Endodermal cell (in vitro differentiated cells): ENCODE data around the gene METTL8. TPM values are rescaled to one million over a fixed set of nuclear protein-coding genes. Genes with fewer than 3 reads are reported as not detected.

Experiments
- DNase-seq: peaks from one replicate; pipeline ENCODE4 v3.0.0-alpha.2; 2017
- H3K27ac ChIP-seq: 2 replicates; pipeline ENCODE4 v1.5.1; 2013; ENCODE audit warnings: mild to moderate bottlenecking, low read depth, low read length, moderate library complexity
- H3K27me3 ChIP-seq: 2 replicates; pipeline ENCODE4 v1.6.1; 2013; ENCODE audit warnings: mild to moderate bottlenecking, low read length, moderate library complexity; ENCODE audit not compliant: insufficient read depth, control insufficient read depth, poor library complexity, severe bottlenecking
- H3K36me3 ChIP-seq: 2 replicates; pipeline ENCODE4 v1.7.0; 2013; ENCODE audit warnings: mild to moderate bottlenecking, low read length, moderate library complexity; ENCODE audit not compliant: control insufficient read depth, insufficient read depth
- H3K4me1 ChIP-seq: one replicate; pipeline ENCODE4 v1.7.0; 2013; ENCODE audit warnings: low read length; ENCODE audit not compliant: control insufficient read depth, insufficient read depth
- H3K4me3 ChIP-seq: 2 replicates; pipeline ENCODE4 v1.5.1; 2013; ENCODE audit warnings: mild to moderate bottlenecking, low read length, moderate library complexity
- H3K9ac ChIP-seq: 2 replicates; pipeline ENCODE4 v1.6.1; 2013; ENCODE audit warnings: mild to moderate bottlenecking, low read length, moderate library complexity; ENCODE audit not compliant: poor library complexity, severe bottlenecking; ENCODE audit errors: extremely low read depth
- H3K9me3 ChIP-seq: 2 replicates; pipeline ENCODE4 v1.6.1; 2013; ENCODE audit warnings: mild to moderate bottlenecking, low read length, moderate library complexity; ENCODE audit not compliant: control insufficient read depth
- H3K27ac Mint-ChIP-seq: 2 replicates; pipeline ENCODE4 v1.8.0; 2020; ENCODE audit warnings: mixed read lengths
- H3K27me3 Mint-ChIP-seq: 2 replicates; pipeline ENCODE4 v1.8.0; 2021; ENCODE audit warnings: mild to moderate bottlenecking, mixed read lengths; ENCODE audit not compliant: insufficient read depth
- H3K36me3 Mint-ChIP-seq: 2 replicates; pipeline ENCODE4 v1.8.0; 2020; ENCODE audit warnings: low read depth, mixed read lengths
- H3K4me1 Mint-ChIP-seq: 2 replicates; pipeline ENCODE4 v1.8.0; 2020; ENCODE audit warnings: mixed read lengths
- H3K4me3 Mint-ChIP-seq: 2 replicates; pipeline ENCODE4 v1.8.0; 2020; ENCODE audit warnings: mild to moderate bottlenecking, moderate library complexity, mixed read lengths
- H3K9me3 Mint-ChIP-seq: 2 replicates; pipeline ENCODE4 v1.8.0; 2020; ENCODE audit warnings: mild to moderate bottlenecking, mixed read lengths
- CTCF ChIP-seq: fragments of 200-600 bp; sonication (generic); conservative IDR thresholded peaks from 2 replicates; pipeline ENCODE4 v1.5.0; 2021; ENCODE audit warnings: antibody characterized with exemption, mild to moderate bottlenecking
- WGBS, 2 experiments: methylation state at CpG; one replicate each; pipeline versions ENCODE4 v1.1.5 to v1.1.7; 2013; ENCODE audit warnings: missing lambda C conversion rate in 2 of 2, mixed read lengths in 1 of 2; ENCODE audit not compliant: insufficient coverage in 1 of 2, insufficient read length in 1 of 2; 5-methylcytosine and 5-hydroxymethylcytosine counted together
- total RNA-seq, 2 donors: library from RNA; stranded (reverse); fragmentation: NEBNext Ultra II Directional in 1 of 2; extraction: Animal tissue kit (Norgen Biotek cat#: 25700) in 1 of 2; gene quantifications; 2 replicates in 1 of 2; 3 replicates in 1 of 2; pipeline ENCODE4 v1.2.1, GENCODE V29; 2021

METTL8 gene
- total RNA-seq, 2 donors from 2014 or later, result 20.3 to 33.6 TPM

- Mint-ChIP-seq H3K27ac (no peak overlapping the region), H3K36me3 (peaks cover 7% of the 10 kb centered on the region), H3K4me3 (no peak overlapping the region), H3K27me3 (no peaks in the 10 kb centered on the region), H3K4me1 (peaks cover 9% of the 10 kb centered on the region), H3K9me3 (no peaks in the 10 kb centered on the region)
- DNase-seq, result no peak
- no peaks in the 10 kb centered on the region for H3K27me3 ChIP-seq
- H3K4me3 ChIP-seq, result no peak overlapping the region
- H3K27ac ChIP-seq, result no peak overlapping the region
- H3K9ac ChIP-seq, result no peak overlapping the region
- no peaks in the 10 kb centered on the region for H3K4me1 ChIP-seq
- WGBS, 2 experiments, result 90% methylated on average over 1 of the region's 1 CpG; no CpG with 5 or more reads in 1 of the 2 experiments
- H3K36me3 ChIP-seq, result no peaks in the 10 kb centered on the region
- TF ChIP-seq CTCF, result no peak
- no peaks in the 10 kb centered on the region for H3K9me3 ChIP-seq
Observed at GRCh38 chr2:171342067-171342413, 91.8 kb downstream of the METTL8 start.

- Mint-ChIP-seq H3K4me3 (no peak overlapping the region), H3K4me1 (peaks cover 4% of the 10 kb centered on the region), H3K9me3 (no peaks in the 10 kb centered on the region), H3K36me3 (peaks cover 7% of the 10 kb centered on the region), H3K27me3 (no peaks in the 10 kb centered on the region), H3K27ac (no peak overlapping the region)
- WGBS, 2 experiments, result 99 to 100% methylated on average over 2 to 6 of the region's 7 CpGs
- H3K27ac ChIP-seq, result no peak overlapping the region
- no peak overlapping the region for H3K9ac ChIP-seq
- H3K4me1 ChIP-seq, result no peaks in the 10 kb centered on the region
- DNase-seq, result no peak
- H3K36me3 ChIP-seq, result no peaks in the 10 kb centered on the region
- H3K9me3 ChIP-seq, result no peaks in the 10 kb centered on the region
- TF ChIP-seq CTCF, result no peak
- no peak overlapping the region for H3K4me3 ChIP-seq
- H3K27me3 ChIP-seq, result no peaks in the 10 kb centered on the region
Observed at GRCh38 chr2:171341394-171342066, 92.3 kb downstream of the METTL8 start.

- Mint-ChIP-seq H3K27ac (peak overlapping the region; percentile 28), H3K4me3 (no peak overlapping the region)
- H3K27me3 ChIP-seq, result no peaks in the 10 kb centered on the region
Observed at GRCh38 chr2:171334946-171335345, 98.8 kb downstream of the METTL8 start.

More at GRCh38 chr2:171334946-171335345, 98.8 kb downstream of the METTL8 start:
- H3K4me3 ChIP-seq, result no peak overlapping the region
- no peak for TF ChIP-seq CTCF
- Mint-ChIP-seq H3K9me3 (no peaks in the 10 kb centered on the region), H3K36me3 (peaks cover 13% of the 10 kb centered on the region), H3K4me1 (no peaks in the 10 kb centered on the region), H3K27me3 (no peaks in the 10 kb centered on the region)
- DNase-seq, result no peak
- H3K27ac ChIP-seq, result no peak overlapping the region
- no peaks in the 10 kb centered on the region for H3K9me3 ChIP-seq
- H3K36me3 ChIP-seq, result no peaks in the 10 kb centered on the region
- 86% methylated on average over 1 of the region's 1 CpG; no CpG with 5 or more reads in 1 of the 2 experiments for WGBS, 2 experiments
- no peaks in the 10 kb centered on the region for H3K4me1 ChIP-seq
- no peak overlapping the region for H3K9ac ChIP-seq
